SK-N-SH (cell line): ENCODE data around the gene RPRML.

Experiments
- EP300 ChIP-seq, 2 experiments: IDR thresholded peaks; 2 replicates each; pipeline versions ENCODE4 v1.4.0 to v1.6.1; 2012; ENCODE audit warnings: borderline replicate concordance in 1 of 2, low read depth in 1 of 2, low read length in 1 of 2
- POLR2AphosphoS5 ChIP-seq: IDR thresholded peaks from 2 replicates; pipeline ENCODE4 v1.6.1; 2012; ENCODE audit warnings: low read depth, low read length
- RFX5 ChIP-seq: IDR thresholded peaks from 2 replicates; pipeline ENCODE4 v1.6.1; 2012; ENCODE audit warnings: mild to moderate bottlenecking, improper control_type of control experiment, low read length
- TAF1 ChIP-seq: IDR thresholded peaks from 2 replicates; pipeline ENCODE4 v1.6.1; 2012; ENCODE audit warnings: low read depth, mild to moderate bottlenecking, low read length, moderate library complexity, borderline replicate concordance
- YY1 ChIP-seq: IDR thresholded peaks from 2 replicates; pipeline ENCODE4 v1.4.0; 2012; ENCODE audit warnings: low read depth, mild to moderate bottlenecking
- TF ChIP-seq, protein P1 (sequence below): fragments of 200-600 bp; sonication (generic); IDR thresholded peaks from 2 replicates; pipeline ENCODE4 v1.6.1; 2017; ENCODE audit warnings: antibody characterized with exemption, mild to moderate bottlenecking, moderate library complexity

DNA sequence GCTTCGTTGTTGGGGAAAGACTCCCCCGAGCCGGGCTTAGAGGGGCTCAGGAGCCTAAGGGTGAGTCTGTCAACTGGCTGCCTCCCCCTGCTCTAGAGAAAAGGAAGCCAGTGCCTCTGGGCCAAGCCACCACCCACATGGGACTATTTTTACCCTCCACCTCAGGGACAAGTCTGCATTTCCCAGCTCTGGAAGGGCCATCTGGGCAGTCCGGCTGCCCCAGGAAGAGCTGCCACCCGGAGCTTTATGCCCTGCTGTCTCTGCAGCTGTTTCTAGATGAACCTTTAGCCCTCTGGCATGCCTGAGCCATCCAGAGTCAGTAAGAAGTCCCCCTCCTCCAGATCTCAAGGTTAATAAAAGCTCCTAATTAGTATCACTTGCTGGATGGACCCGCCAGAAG is 5.3 kb upstream of the RPRML start:
- TF ChIP-seq EP300 (IDR thresholded peaks at IDR 0.05; ENCODE audit: borderline replicate concordance in 1 of 2, low read depth in 1 of 2, low read length in 1 of 2) (peak in 1 of 2 experiments; percentile 33; a peak in 2 of 4 replicates), RFX5 (no peak), TAF1 (no peak), POLR2AphosphoS5 (no peak), YY1 (no peak)
- TF ChIP-seq, protein P1, sequence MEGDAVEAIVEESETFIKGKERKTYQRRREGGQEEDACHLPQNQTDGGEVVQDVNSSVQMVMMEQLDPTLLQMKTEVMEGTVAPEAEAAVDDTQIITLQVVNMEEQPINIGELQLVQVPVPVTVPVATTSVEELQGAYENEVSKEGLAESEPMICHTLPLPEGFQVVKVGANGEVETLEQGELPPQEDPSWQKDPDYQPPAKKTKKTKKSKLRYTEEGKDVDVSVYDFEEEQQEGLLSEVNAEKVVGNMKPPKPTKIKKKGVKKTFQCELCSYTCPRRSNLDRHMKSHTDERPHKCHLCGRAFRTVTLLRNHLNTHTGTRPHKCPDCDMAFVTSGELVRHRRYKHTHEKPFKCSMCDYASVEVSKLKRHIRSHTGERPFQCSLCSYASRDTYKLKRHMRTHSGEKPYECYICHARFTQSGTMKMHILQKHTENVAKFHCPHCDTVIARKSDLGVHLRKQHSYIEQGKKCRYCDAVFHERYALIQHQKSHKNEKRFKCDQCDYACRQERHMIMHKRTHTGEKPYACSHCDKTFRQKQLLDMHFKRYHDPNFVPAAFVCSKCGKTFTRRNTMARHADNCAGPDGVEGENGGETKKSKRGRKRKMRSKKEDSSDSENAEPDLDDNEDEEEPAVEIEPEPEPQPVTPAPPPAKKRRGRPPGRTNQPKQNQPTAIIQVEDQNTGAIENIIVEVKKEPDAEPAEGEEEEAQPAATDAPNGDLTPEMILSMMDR: no peak
